Right ventricle myocardium superior (tissue), 1 donor: ENCODE measurements around the gene VPS25. TPM values are rescaled to one million over a fixed set of nuclear protein-coding genes. Genes with fewer than 3 reads are reported as not detected.

Source experiments
- ATAC-seq: fragments of 200-7000 bp; cut with Tn5 transposase; one replicate; pipeline ENCODE4 v1.9.1; 2020; ENCODE audit warnings: mild to moderate bottlenecking; ENCODE audit not compliant: poor library complexity
- DNase-seq: peaks from one replicate; pipeline ENCODE4 v3.0.0-alpha.2; 2020
- intact Hi-C: fragments of 100-400 bp; cut with DNase I; formaldehyde crosslinking; loops from one replicate; pipeline ENCODE4 v1.11.2; 2022
- microRNA-seq: library from miRNA; unstranded; fragments of <30 nt; microRNA quantifications from one replicate; pipeline ENCODE4 v1.2.0, GENCODE V29; 2020
- total RNA-seq: library from RNA; stranded (reverse); fragmentation: NEBNext Ultra II Directional; extraction: Animal tissue kit (Norgen Biotek cat#: 25700); gene quantifications from one replicate; pipeline ENCODE4 v1.2.1, GENCODE V29; 2021
- donor health status: DM: no; HTN: yes; CAD: no; lungs with severe emphysema.

VPS25 gene
- total RNA-seq, 1 donor from 2014 or later = 30.3 TPM

GRCh38 chr17:42817866-42818265 lies 44.6 kb downstream of the VPS25 start:
- intact Hi-C loops = loop anchor here (10.0 kb wide), 1 partner anchor 113 kb away; no protein-coding TSS in a partner anchor
- DNase-seq = no peak
- no peak for ATAC-seq

GRCh38 chr17:42818379-42818778 lies 45.1 kb downstream of the VPS25 start:
- DNase-seq = no peak
- intact Hi-C loops = loop anchor here (10.0 kb wide), 1 partner anchor 114 kb away; no protein-coding TSS in a partner anchor
- ATAC-seq = no peak

- intact Hi-C loops = loop anchor here (10.0 kb wide), 1 partner anchor 115 kb away; no protein-coding TSS in a partner anchor
- DNase-seq (peak; percentile 70), ATAC-seq (no peak)
Measured at GRCh38 chr17:42819939-42820535, 46.8 kb downstream of the VPS25 start.

GRCh38 chr17:42821176-42821575 lies 47.9 kb downstream of the VPS25 start:
- no peak for ATAC-seq
- DNase-seq = no peak
- intact Hi-C loops = no loop called here

- intact Hi-C loops = no loop called here
- DNase-seq (no peak), ATAC-seq (no peak)
Measured at GRCh38 chr17:42827472-42827871, 54.2 kb downstream of the VPS25 start.

Small RNAs within 50 kb of the gene (microRNA-seq; reads per million reads assigned to microRNA genes)
- not detected for gene MIR6781

Other genes starting within 250 kb of the VPS25 start
- gene NAGLU, start 237.2 kb upstream of the VPS25 start, total RNA-seq = 8.3 TPM
- gene HSD17B1, start 220.5 kb upstream of the VPS25 start, total RNA-seq = 0.78 TPM
- 41.6 TPM for gene COASY, start 211.3 kb upstream of the VPS25 start, total RNA-seq
- 69.1 TPM for gene MLX, start 206.3 kb upstream of the VPS25 start, total RNA-seq
- 2.3 TPM for gene PSMC3IP, start 195.7 kb upstream of the VPS25 start, total RNA-seq
- 21.4 TPM for gene RETREG3, start 164.1 kb upstream of the VPS25 start, total RNA-seq
- 49.1 TPM for gene TUBG1, start 163.8 kb upstream of the VPS25 start, total RNA-seq
- 12.4 TPM for gene TUBG2, start 114.2 kb upstream of the VPS25 start, total RNA-seq
- gene PLEKHH3, start 96.5 kb upstream of the VPS25 start, total RNA-seq = 27.5 TPM
- gene CCR10, start 91.6 kb upstream of the VPS25 start, total RNA-seq = 1.0 TPM
- 4.2 TPM for gene CNTNAP1, start 90.9 kb upstream of the VPS25 start, total RNA-seq
- gene EZH1, start 28.4 kb upstream of the VPS25 start, total RNA-seq = 47.2 TPM
- gene RAMP2, start 12.2 kb upstream of the VPS25 start, total RNA-seq = 38.2 TPM
- gene WNK4, start 7.2 kb downstream of the VPS25 start, total RNA-seq = not detected
- 67.2 TPM for gene COA3, start 25.3 kb downstream of the VPS25 start, total RNA-seq
- not detected for gene CNTD1, start 25.4 kb downstream of the VPS25 start, total RNA-seq
- gene BECN1, start 50.8 kb downstream of the VPS25 start, total RNA-seq = 78.0 TPM
- gene PSME3, start 59.9 kb downstream of the VPS25 start, total RNA-seq = 74.7 TPM
- gene AOC2, start 71.1 kb downstream of the VPS25 start, total RNA-seq = 0.32 TPM
- gene AOC3, start 77.8 kb downstream of the VPS25 start, total RNA-seq = 8.3 TPM
- not detected for gene G6PC1, start 127.3 kb downstream of the VPS25 start, total RNA-seq
- 30.6 TPM for gene AARSD1, start 191.0 kb downstream of the VPS25 start, total RNA-seq
- 50.6 TPM for gene PTGES3L, start 206.6 kb downstream of the VPS25 start, total RNA-seq
- 10.0 TPM for gene RUNDC1, start 207.1 kb downstream of the VPS25 start, total RNA-seq
- gene RPL27, start 225.0 kb downstream of the VPS25 start, total RNA-seq = 675 TPM
- 14.4 TPM for gene IFI35, start 233.3 kb downstream of the VPS25 start, total RNA-seq
- 89.7 TPM for gene VAT1, start 248.9 kb downstream of the VPS25 start, total RNA-seq